HAP-1 (cell line): ENCODE results near the gene OR51G2.

Experiments used
- DNase-seq, 2 experiments: peaks; one replicate each; pipeline ENCODE4 v3.0.0-alpha.2; 2016 to 2020; ENCODE audit warnings: low spot score in 2 of 2
- H3K27me3 ChIP-seq: fragments of 250-450 bp; sonication (Bioruptor Pico); 2 replicates; pipeline ENCODE4 v1.5.1; 2020; ENCODE audit warnings: low read depth, mild to moderate bottlenecking, moderate library complexity
- H3K36me3 ChIP-seq: fragments of 250-450 bp; sonication (Bioruptor Pico); replicated peaks from 2 replicates; pipeline ENCODE4 v1.5.1; 2020; ENCODE audit warnings: mild to moderate bottlenecking
- H3K4me1 ChIP-seq: fragments of 250-450 bp; sonication (Bioruptor Pico); 2 replicates; pipeline ENCODE4 v1.5.1; 2020; ENCODE audit warnings: mild to moderate bottlenecking
- H3K4me3 ChIP-seq: fragments of 250-450 bp; sonication (Bioruptor Pico); 2 replicates; pipeline ENCODE4 v1.5.1; 2020; ENCODE audit warnings: mild to moderate bottlenecking, moderate library complexity
- H3K9me3 ChIP-seq: fragments of 250-450 bp; sonication (Bioruptor Pico); 2 replicates; pipeline ENCODE4 v1.5.1; 2020; ENCODE audit warnings: mild to moderate bottlenecking, moderate library complexity
- in situ Hi-C: fragments of 300-500 bp; cut with MboI; formaldehyde crosslinking; loops from 3 replicates; pipeline ENCODE4 v1.14.3; 2020; ENCODE audit warnings: low sequenced_read_pairs, inconsistent platforms, mixed read lengths

The OR51G2 gene

DNA sequence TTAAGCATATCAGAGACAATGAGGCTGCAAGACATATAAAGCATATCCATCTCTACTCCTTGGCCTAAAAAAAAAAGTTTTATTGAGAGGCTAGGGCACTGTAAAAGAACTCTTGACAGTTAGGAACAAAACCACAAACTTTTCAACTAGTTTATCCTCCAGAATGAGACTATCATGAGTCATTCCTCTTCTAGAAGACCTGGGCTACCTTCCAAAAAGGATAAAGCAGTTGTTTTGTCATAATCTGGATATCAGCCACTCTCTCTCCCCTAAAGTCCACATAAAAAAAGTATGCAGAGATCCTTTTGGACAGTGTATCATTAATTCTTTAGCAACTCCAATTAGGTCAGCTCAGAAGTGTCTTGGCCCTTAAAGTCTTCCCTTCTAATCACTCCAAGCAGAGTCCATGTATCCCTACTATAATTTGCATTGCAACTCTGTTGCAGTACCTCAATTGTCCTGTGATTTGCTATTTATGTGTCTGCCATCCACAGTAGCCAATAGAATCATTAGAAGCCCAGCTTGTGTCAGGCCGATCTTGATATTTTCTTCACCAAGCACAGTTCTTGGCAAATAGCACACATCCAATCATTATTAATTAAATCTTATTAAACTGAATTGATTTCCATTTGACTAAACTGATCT lies 27.0 kb downstream of the OR51G2 start:
- H3K27me3 ChIP-seq = no peaks in the 10 kb centered on the region
- no peak overlapping the region for H3K4me3 ChIP-seq
- H3K4me1 ChIP-seq = no peaks in the 10 kb centered on the region
- H3K9me3 ChIP-seq = no peaks in the 10 kb centered on the region
- no peaks in the 10 kb centered on the region for H3K36me3 ChIP-seq
- in situ Hi-C loops = no loop called here
- no peak for DNase-seq

DNA sequence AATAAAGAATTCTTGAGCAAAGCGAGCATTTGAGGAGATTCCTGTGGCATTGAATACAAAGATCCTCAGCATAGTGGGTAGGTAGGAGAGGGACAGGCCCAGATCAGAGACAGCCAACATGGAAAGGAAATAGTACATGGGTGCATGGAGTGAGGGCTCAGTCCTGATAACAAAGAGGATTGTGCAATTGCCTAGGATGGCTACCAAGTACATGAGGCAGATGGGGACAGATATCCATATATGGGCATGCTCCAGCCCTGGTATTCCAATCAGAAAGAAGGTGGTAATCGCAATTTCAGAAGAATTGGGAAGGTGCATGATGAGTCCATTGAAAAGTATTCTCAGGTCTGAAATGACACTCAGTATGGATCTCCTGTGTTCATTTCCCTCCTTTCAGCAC lies 28.9 kb downstream of the OR51G2 start:
- Histone ChIP-seq H3K9me3 (no peaks in the 10 kb centered on the region), H3K36me3 (no peaks in the 10 kb centered on the region), H3K27me3 (no peaks in the 10 kb centered on the region), H3K4me3 (no peak overlapping the region), H3K4me1 (no peaks in the 10 kb centered on the region)
- no peak for DNase-seq
- in situ Hi-C loops = no loop called here

DNA sequence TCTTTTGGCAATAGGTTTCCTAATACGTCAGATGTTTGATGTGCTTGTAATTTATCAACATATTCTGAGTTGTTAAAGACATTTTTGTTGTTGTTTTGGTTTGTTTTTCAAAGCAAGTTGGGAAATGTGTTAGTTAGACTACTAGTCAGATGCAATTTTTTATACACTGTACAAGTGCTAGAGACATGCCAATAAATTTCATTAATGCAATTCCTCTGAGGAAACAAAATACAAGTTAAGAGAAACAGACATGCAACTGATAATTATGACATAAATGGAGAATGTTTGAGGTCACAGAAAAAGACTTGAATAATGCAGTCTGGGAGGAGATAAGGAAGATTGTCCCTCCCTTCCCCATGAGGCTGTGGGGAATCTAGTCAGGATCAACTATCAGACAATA lies 31.6 kb downstream of the OR51G2 start:
- no peaks in the 10 kb centered on the region for H3K9me3 ChIP-seq
- no peaks in the 10 kb centered on the region for H3K27me3 ChIP-seq
- in situ Hi-C loops = no loop called here
- H3K4me3 ChIP-seq = no peak overlapping the region
- no peak for DNase-seq
- H3K36me3 ChIP-seq = no peaks in the 10 kb centered on the region
- H3K4me1 ChIP-seq = no peaks in the 10 kb centered on the region

DNA sequence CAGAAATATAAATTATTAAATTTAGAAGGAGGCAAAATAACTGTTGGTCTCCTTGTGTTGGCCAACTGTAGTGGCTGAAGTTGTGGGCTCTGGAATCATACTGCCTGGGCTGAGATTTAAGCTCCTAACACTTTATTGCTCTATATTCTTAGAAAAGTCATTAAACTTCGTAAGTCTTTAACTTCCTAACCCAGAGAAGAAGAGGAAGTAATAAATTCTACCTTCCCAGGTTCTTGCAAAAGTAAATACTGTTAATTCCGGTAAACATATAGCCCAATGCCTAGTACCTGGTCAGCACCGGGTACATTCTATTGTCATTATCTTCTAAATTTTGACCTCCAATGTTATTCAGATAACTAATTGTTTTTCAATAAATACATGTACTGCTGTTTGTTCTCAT lies 33.0 kb downstream of the OR51G2 start:
- H3K36me3 ChIP-seq = no peaks in the 10 kb centered on the region
- no peaks in the 10 kb centered on the region for H3K9me3 ChIP-seq
- no peak overlapping the region for H3K4me3 ChIP-seq
- no peaks in the 10 kb centered on the region for H3K27me3 ChIP-seq
- DNase-seq = no peak
- in situ Hi-C loops = no loop called here
- no peaks in the 10 kb centered on the region for H3K4me1 ChIP-seq

DNA sequence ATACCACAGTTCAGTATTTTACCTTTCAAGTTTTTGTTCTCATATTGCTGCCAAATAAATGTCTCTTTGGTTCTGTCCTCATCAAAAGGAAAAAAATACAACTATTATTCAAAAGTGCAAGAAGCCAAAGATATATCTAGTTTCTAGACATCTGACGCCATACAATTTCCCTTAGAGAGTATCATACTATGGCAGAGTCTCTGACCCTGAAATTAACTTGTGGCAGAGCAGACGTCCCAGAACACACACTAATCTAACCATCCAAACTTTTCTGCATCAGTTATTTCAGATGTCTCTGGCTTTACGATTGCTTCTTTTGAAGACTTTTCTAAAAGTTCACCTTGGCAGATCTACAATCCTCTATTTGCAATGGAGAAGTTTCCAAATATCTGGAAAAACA lies 34.8 kb downstream of the OR51G2 start:
- in situ Hi-C loops = no loop called here
- Histone ChIP-seq H3K4me3 (no peak overlapping the region), H3K9me3 (no peaks in the 10 kb centered on the region), H3K4me1 (no peaks in the 10 kb centered on the region), H3K36me3 (no peaks in the 10 kb centered on the region), H3K27me3 (no peaks in the 10 kb centered on the region)
- DNase-seq = no peak

DNA sequence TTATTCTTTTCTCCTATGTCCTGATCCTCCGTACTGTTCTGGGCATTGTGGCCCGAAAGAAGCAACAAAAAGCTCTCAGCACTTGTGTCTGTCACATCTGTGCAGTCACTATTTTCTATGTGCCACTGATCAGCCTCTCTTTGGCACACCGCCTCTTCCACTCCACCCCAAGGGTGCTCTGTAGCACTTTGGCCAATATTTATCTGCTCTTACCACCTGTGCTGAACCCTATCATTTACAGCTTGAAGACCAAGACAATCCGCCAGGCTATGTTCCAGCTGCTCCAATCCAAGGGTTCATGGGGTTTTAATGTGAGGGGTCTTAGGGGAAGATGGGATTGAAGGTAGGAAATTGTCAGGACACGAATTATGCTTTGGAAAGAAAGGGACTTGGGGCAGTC lies 36.6 kb downstream of the OR51G2 start:
- Histone ChIP-seq H3K27me3 (no peaks in the 10 kb centered on the region), H3K9me3 (no peaks in the 10 kb centered on the region)
- no peak for DNase-seq

DNA sequence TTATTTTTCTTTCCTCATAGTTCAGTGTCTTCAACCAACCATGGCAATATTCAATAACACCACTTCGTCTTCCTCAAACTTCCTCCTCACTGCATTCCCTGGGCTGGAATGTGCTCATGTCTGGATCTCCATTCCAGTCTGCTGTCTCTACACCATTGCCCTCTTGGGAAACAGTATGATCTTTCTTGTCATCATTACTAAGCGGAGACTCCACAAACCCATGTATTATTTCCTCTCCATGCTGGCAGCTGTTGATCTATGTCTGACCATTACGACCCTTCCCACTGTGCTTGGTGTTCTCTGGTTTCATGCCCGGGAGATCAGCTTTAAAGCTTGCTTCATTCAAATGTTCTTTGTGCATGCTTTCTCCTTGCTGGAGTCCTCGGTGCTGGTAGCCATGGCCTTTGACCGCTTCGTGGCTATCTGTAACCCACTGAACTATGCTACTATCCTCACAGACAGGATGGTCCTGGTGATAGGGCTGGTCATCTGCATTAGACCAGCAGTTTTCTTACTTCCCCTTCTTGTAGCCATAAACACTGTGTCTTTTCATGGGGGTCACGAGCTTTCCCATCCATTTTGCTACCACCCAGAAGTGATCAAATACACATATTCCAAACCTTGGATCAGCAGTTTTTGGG lies 37.2 kb downstream of the OR51G2 start, which contains the start of gene OR51T1:
TSS of gene OR51T1 (plus strand) at position 41 of the 641 bp plus-strand sequence. CDS start at position 41, 0 bp downstream.
- Histone ChIP-seq H3K9me3 (no peaks in the 10 kb centered on the region), H3K36me3 (no peaks in the 10 kb centered on the region), H3K4me3 (no peak within 1 kb of the TSS), H3K4me1 (no peaks in the 10 kb centered on the region), H3K27me3 (no peaks in the 10 kb centered on the region)
- DNase-seq = no peak
- in situ Hi-C loops = no loop called here

More for the DNA sequence above, 36.6 kb downstream of the OR51G2 start:
- Histone ChIP-seq H3K4me1 (no peaks in the 10 kb centered on the region), H3K36me3 (no peaks in the 10 kb centered on the region), H3K4me3 (no peak overlapping the region)
- in situ Hi-C loops = no loop called here

DNA sequence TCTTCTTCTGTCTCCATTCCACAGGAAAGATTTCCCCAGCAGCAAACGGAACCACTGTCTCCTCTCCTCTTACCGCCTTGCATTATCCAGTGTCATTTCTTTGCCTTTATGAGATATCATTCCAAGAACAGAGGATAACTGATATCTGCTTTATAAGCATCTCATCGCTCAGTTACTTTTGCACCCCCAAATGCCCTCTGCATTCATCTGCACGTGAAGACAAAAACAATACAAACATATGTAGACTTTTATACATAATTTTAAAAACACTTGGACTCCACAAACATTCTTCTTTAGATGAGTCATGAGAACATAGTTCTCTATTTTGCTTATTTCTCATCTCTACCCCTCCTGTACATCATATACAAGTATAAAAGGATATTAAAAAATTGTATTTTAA lies 38.0 kb downstream of the OR51G2 start:
- in situ Hi-C loops = no loop called here

DNA sequence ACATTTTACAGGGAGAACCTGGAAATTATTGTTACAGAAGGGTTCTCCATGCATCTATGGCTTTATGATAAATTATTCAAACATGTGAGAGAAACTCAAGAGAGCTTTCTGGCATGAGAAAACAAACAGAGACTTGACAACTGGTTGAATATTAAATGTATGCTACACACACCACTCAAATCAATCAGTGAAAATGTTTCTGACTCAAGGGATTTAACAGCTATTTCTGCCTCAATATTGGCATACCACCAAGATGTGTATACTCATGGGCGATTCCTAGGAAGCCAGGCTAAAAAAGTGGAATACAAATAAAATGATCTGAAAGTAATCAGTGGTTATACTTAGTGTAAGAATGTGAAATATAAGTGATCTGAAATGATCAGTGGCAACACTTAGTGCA lies 53.3 kb downstream of the OR51G2 start:
- Histone ChIP-seq H3K27me3 (no peaks in the 10 kb centered on the region), H3K4me1 (no peaks in the 10 kb centered on the region), H3K4me3 (no peak overlapping the region), H3K36me3 (no peaks in the 10 kb centered on the region), H3K9me3 (no peaks in the 10 kb centered on the region)
- no peak for DNase-seq
- in situ Hi-C loops = no loop called here

More for the DNA sequence above, 38.0 kb downstream of the OR51G2 start:
- no peaks in the 10 kb centered on the region for H3K9me3 ChIP-seq
- H3K27me3 ChIP-seq = no peaks in the 10 kb centered on the region
- H3K4me1 ChIP-seq = no peaks in the 10 kb centered on the region
- no peaks in the 10 kb centered on the region for H3K36me3 ChIP-seq
- no peak for DNase-seq
- no peak overlapping the region for H3K4me3 ChIP-seq

DNA sequence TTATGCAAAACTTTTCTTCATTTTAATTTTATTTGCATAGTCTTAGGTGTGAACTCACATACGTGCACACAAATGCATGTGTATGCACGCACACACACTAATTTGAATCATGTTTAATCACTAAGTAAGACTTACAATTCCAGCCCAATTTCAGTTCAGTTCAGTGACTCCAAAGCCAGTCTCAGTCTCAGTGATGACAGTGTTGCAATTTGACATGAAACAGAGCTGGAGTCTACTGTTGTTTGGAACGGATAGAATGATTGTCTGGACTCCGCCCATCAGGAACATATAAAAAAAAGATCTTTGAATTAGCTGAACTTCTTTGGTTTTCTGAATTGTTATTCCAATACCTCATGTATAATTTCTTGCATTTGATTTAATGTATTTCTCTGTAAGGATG lies 55.3 kb downstream of the OR51G2 start:
- no peak overlapping the region for H3K4me3 ChIP-seq
- no peaks in the 10 kb centered on the region for H3K9me3 ChIP-seq
- H3K27me3 ChIP-seq = no peaks in the 10 kb centered on the region
- DNase-seq = no peak
- no peaks in the 10 kb centered on the region for H3K4me1 ChIP-seq
- no peaks in the 10 kb centered on the region for H3K36me3 ChIP-seq
- in situ Hi-C loops = no loop called here
